Astrocyte (in vitro differentiated cells and primary cell): ENCODE data around the gene CCDC15.

Source experiments
- CTCF ChIP-seq: IDR thresholded peaks from 2 replicates; pipeline ENCODE4 v1.5.1; 2011; ENCODE audit warnings: low read depth, mild to moderate bottlenecking, inconsistent platforms, low read length, moderate library complexity; ENCODE audit not compliant: insufficient read depth
- EZH2 ChIP-seq: IDR thresholded peaks from 2 replicates; pipeline ENCODE4 v1.6.1; 2012; ENCODE audit warnings: mild to moderate bottlenecking, low read length, inconsistent platforms; ENCODE audit not compliant: insufficient read depth

GRCh38 chr11:124918950-124919349 lies 35.1 kb upstream of the CCDC15 start, which contains the start of gene HEPN1:
- TF ChIP-seq CTCF = no peak
- TF ChIP-seq EZH2 = no peak
